ENCODE measurements around the gene ADPGK. TPM values are rescaled to one million over a fixed set of nuclear protein-coding genes. Genes with fewer than 3 reads are reported as not detected.
A peak's percentile ranks its signal among the peaks of the same experiment; 100 is the strongest.

Gene ADPGK
- total RNA-seq, 4 donors from 2014 or later = 17.1 to 87.6 (median 54.8) TPM

DNA sequence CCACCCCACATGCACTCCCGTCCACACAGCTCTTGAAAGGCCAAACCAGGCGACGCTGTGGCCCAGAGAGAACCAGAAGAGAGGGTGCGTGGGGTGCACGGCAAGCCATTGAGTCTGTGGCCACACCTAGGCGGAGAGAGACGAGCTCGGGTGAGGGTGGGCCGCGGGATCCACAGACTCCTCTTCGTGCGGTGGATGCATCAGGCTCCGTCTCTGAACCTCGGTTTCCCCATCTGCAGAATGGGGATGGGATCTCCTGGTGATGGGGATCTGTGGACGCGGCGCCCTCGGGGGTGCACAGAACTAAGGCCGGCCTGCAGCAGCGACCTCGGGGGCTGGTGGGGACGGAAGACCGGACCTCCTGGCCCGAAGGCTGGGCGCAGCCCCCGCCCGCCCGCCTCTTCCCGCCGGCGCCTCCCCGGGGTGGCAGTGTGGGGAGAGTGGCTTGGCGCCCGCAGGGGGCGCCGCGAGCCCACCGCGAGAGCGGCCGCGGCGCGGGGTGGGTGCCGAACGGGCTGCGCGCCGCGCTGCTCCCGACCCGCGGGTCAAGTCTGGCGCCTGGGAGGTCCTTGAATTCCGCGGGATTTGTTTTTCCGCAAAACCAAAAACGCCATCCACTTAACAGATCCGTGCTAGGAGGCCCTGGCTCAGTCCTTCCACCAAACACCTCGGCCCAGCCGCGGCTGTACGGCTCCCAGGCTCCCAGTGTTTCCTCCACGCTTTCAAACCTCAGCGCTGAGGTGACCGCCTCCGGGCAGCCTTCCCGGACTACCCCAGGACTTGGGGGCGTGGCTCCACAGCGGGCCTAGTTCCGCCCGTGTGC lies 13.2 kb upstream of the ADPGK start:
- H3K27ac ChIP-seq = peak overlapping the region in 1 of 2 donors; percentile 31

DNA sequence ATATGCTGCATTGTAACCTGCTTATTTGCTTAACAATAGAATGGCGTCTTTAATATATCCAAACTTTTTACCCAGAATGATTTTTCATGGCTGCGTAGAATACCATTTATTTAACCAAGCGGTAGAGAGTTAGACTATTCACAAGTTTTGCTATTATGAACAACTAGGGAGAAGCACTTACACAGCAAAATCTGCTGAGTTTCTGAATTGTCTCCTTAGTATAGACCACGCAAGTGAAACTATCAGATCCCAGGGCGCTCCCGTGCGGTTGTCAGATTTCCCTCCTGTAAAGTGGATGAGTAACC lies 12.6 kb upstream of the ADPGK start:
- H3K27me3 ChIP-seq = no peaks in the 10 kb centered on the region
- no peak overlapping the region for H3K27ac ChIP-seq
- H3K36me3 ChIP-seq = no peaks in the 10 kb centered on the region
- H3K4me1 ChIP-seq = no peaks in the 10 kb centered on the region
- H3K9me3 ChIP-seq = no peaks in the 10 kb centered on the region
- intact Hi-C loops (cut with DNase I; ENCODE audit: low total_unique reads) = no loop called here
- TF ChIP-seq POLR2A (IDR thresholded peaks at IDR 0.05) = no peak
- TF ChIP-seq, protein P1, sequence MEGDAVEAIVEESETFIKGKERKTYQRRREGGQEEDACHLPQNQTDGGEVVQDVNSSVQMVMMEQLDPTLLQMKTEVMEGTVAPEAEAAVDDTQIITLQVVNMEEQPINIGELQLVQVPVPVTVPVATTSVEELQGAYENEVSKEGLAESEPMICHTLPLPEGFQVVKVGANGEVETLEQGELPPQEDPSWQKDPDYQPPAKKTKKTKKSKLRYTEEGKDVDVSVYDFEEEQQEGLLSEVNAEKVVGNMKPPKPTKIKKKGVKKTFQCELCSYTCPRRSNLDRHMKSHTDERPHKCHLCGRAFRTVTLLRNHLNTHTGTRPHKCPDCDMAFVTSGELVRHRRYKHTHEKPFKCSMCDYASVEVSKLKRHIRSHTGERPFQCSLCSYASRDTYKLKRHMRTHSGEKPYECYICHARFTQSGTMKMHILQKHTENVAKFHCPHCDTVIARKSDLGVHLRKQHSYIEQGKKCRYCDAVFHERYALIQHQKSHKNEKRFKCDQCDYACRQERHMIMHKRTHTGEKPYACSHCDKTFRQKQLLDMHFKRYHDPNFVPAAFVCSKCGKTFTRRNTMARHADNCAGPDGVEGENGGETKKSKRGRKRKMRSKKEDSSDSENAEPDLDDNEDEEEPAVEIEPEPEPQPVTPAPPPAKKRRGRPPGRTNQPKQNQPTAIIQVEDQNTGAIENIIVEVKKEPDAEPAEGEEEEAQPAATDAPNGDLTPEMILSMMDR (IDR thresholded peaks at IDR 0.05) = no peak
- H3K4me3 ChIP-seq = peak overlapping the region; percentile 26 to 39
- no peak for DNase-seq

More for the DNA sequence above, 13.2 kb upstream of the ADPGK start:
- Histone ChIP-seq H3K4me1 (no peaks in the 10 kb centered on the region), H3K9me3 (no peaks in the 10 kb centered on the region), H3K27me3 (no peaks in the 10 kb centered on the region), H3K4me3 (peak overlapping the region; percentile 26 to 39), H3K36me3 (no peaks in the 10 kb centered on the region)
- no peak for TF ChIP-seq POLR2A (IDR thresholded peaks at IDR 0.05)
- TF ChIP-seq, protein P1 (IDR thresholded peaks at IDR 0.05) = peak; percentile 37 to 76 (median 66)
- intact Hi-C loops (cut with DNase I; ENCODE audit: low total_unique reads) = no loop called here
- DNase-seq = peak in 1 of 2 donors; percentile 56

GRCh38 chr15:72793766-72794660 lies 10.5 kb upstream of the ADPGK start:
- no peaks in the 10 kb centered on the region for H3K36me3 ChIP-seq
- H3K9me3 ChIP-seq = no peaks in the 10 kb centered on the region
- H3K27ac ChIP-seq = no peak overlapping the region
- TF ChIP-seq, protein P1 (IDR thresholded peaks at IDR 0.05) = no peak
- TF ChIP-seq POLR2A (IDR thresholded peaks at IDR 0.05) = no peak
- H3K4me1 ChIP-seq = no peaks in the 10 kb centered on the region
- no peak for DNase-seq
- H3K4me3 ChIP-seq = no peak overlapping the region
- no peaks in the 10 kb centered on the region for H3K27me3 ChIP-seq
- intact Hi-C loops (cut with DNase I; ENCODE audit: low total_unique reads) = no loop called here

- no peak overlapping the region for H3K4me3 ChIP-seq
- no peaks in the 10 kb centered on the region for H3K27me3 ChIP-seq
- intact Hi-C loops (cut with DNase I; ENCODE audit: low total_unique reads) = no loop called here
- no peaks in the 10 kb centered on the region for H3K9me3 ChIP-seq
- TF ChIP-seq POLR2A (IDR thresholded peaks at IDR 0.05) = no peak
- TF ChIP-seq, protein P1 (IDR thresholded peaks at IDR 0.05) = no peak
- no peak for DNase-seq
- H3K36me3 ChIP-seq = no peaks in the 10 kb centered on the region
- no peaks in the 10 kb centered on the region for H3K4me1 ChIP-seq
- no peak overlapping the region for H3K27ac ChIP-seq
Measured at GRCh38 chr15:72792431-72792830, 8.9 kb upstream of the ADPGK start.
